ENCODE measurements around the gene OR13J1. TPM values are rescaled to one million over a fixed set of nuclear protein-coding genes. Genes with fewer than 3 reads are reported as not detected.

OR13J1 gene
- total RNA-seq, 4 donors from 2014 or later: 0.64 TPM; not detected in 3

DNA sequence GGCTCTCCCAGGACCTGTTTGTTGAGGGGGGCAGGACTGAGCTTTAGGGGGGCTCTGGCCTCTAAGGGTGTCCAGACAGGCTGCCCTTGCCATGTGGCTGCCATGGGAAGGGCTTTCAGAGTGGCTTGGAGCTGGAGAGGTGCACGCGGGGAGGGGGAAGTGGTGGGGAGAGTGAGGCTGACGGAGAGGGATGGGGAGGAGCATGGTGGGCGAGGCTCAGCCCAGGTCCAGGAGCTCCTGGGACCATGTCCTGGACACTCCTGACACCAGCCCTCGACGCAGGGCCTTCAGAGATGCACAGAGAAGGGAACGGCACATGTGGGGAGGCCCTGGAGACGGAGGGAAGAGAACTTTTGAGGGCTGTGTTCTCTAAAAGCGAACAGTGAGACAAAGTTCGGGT lies 41.5 kb upstream of the OR13J1 start:
- WGBS, 2 donors (ENCODE audit: low coverage in 1 of 2): 74 to 83% methylated on average over 6 to 10 of the region's 10 CpGs
- Histone ChIP-seq H3K27me3 (no peaks in the 10 kb centered on the region), H3K36me3 (no peaks in the 10 kb centered on the region), H3K27ac (peak overlapping the region; percentile 94 to 97 (median 96)), H3K4me1 (peaks cover 57 to 78% (median 70%) of the 10 kb centered on the region in 4 donors), H3K4me3 (no peak overlapping the region), H3K9me3 (no peaks in the 10 kb centered on the region)
- DNase-seq: no peak
- intact Hi-C loops (cut with DNase I; ENCODE audit: low total_unique reads): no loop called here
- in situ Hi-C loops (cut with MboI; ENCODE audit: low pct_ligation_motif_present in 1 of 4, low pct_unique_long_range_greater_than_20kb in 1 of 4, low sequenced_read_pairs in 3 of 4): no loop called here
- no peak for TF ChIP-seq POLR2A (IDR thresholded peaks at IDR 0.05)
- TF ChIP-seq, protein P1, sequence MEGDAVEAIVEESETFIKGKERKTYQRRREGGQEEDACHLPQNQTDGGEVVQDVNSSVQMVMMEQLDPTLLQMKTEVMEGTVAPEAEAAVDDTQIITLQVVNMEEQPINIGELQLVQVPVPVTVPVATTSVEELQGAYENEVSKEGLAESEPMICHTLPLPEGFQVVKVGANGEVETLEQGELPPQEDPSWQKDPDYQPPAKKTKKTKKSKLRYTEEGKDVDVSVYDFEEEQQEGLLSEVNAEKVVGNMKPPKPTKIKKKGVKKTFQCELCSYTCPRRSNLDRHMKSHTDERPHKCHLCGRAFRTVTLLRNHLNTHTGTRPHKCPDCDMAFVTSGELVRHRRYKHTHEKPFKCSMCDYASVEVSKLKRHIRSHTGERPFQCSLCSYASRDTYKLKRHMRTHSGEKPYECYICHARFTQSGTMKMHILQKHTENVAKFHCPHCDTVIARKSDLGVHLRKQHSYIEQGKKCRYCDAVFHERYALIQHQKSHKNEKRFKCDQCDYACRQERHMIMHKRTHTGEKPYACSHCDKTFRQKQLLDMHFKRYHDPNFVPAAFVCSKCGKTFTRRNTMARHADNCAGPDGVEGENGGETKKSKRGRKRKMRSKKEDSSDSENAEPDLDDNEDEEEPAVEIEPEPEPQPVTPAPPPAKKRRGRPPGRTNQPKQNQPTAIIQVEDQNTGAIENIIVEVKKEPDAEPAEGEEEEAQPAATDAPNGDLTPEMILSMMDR (IDR thresholded peaks at IDR 0.05): no peak
- no peak for TF ChIP-seq EP300 (IDR thresholded peaks at IDR 0.05; ENCODE audit: low read depth)
- no peak for TF ChIP-seq POLR2AphosphoS5 (IDR thresholded peaks at IDR 0.05)

DNA sequence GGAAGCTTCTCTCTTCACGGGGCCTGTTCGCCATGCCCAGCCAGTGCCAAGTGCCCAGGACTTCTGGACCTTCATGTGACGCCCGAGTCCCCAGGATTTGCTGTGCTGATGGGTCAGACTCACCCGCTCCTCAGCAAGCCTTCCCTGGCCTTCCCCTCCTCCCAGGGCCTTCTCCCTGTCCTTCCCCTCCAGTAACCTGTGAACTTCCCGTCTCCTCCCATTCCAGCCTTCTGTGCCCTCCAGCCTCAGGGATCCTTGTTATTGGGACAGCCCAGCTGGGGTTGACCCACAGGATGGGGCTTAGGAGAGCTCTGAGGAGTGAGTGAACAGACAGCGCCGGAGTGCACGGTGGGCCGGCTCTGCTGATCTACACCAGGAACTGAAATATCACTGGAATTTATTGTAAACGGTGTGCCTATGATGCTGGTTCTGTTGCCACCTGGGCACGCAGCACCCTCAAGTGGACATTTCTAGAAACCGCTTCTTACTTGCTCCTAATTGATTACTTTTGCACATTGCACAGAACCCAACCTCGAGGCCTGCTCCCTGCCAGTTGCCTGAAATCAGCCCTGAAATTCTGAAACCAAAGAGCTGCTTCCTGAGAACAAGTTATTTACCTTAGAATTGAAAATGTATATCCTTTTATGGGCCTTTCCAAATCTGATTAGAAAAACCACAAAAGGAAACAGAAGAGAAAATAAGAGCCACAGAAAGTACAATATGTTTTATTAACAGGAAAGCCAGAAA lies 40.6 kb upstream of the OR13J1 start:
- no peak overlapping the region for H3K4me3 ChIP-seq
- peak; percentile 72 for TF ChIP-seq POLR2A (IDR thresholded peaks at IDR 0.05)
- no peak for TF ChIP-seq EP300 (IDR thresholded peaks at IDR 0.05; ENCODE audit: low read depth)
- TF ChIP-seq, protein P1 (IDR thresholded peaks at IDR 0.05): peak; percentile 50 to 79 (median 60)
- peak in 2 of 3 donors; percentile 51 to 55 for TF ChIP-seq POLR2AphosphoS5 (IDR thresholded peaks at IDR 0.05)
- WGBS, 2 donors (ENCODE audit: low coverage in 1 of 2): 41 to 42% methylated on average over 6 to 14 of the region's 14 CpGs
- H3K4me1 ChIP-seq: peaks cover 64 to 78% (median 71%) of the 10 kb centered on the region in 4 donors
- H3K27me3 ChIP-seq: no peaks in the 10 kb centered on the region
- in situ Hi-C loops (cut with MboI; ENCODE audit: low pct_ligation_motif_present in 1 of 4, low pct_unique_long_range_greater_than_20kb in 1 of 4, low sequenced_read_pairs in 3 of 4) (no loop called here), intact Hi-C loops (cut with DNase I; ENCODE audit: low total_unique reads) (no loop called here)
- H3K27ac ChIP-seq: peak overlapping the region; percentile 94 to 97 (median 96)
- no peaks in the 10 kb centered on the region for H3K36me3 ChIP-seq
- peak; percentile 80 for DNase-seq
- no peaks in the 10 kb centered on the region for H3K9me3 ChIP-seq

DNA sequence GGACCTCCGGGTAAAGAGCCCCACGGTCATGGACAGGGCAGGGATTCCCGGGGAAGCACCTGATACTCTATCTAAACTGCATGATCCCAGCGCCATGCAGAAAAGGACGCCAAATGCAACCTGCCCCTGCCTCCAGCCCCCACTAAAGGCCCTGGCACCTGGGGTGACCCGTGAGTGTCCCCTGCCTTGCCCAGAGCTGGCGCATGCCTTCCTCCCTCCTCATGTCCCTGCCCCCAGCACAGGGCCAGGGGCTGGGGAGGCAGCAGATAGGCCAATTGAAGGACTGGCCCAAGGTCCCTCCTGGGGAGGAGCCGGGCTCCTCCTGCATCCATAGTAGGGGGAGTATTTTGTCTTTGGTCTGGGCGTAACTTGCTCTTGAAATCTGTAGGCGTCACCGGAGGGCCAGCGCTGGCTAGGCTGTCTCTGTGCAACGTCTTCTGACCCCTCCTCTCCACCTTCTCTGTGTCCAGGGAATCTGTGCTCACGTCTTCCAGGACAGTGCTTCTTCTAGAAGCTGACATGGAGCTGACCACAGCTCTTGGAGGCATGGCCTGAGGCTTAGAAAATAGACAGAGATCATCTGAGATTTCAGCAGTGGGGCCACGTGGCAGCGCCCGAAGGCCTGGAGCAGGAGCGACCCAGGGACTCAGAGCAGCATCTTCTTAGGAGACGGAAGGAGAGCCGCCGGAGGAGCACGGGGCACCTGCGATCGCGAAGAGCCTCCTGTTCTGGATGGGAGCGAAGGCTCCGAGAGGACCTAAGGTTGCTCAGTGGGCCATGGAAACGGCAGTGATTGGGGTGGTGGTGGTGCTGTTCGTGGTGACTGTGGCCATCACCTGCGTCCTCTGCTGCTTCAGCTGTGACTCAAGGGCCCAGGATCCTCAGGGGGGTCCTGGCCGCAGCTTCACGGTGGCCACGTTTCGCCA lies 39.7 kb upstream of the OR13J1 start:
- H3K27me3 ChIP-seq: no peaks in the 10 kb centered on the region
- H3K36me3 ChIP-seq: no peaks in the 10 kb centered on the region
- intact Hi-C loops (cut with DNase I; ENCODE audit: low total_unique reads) (loop anchor here (5.0 kb wide), 1 partner anchor 37 kb away; no protein-coding TSS in a partner anchor), in situ Hi-C loops (cut with MboI; ENCODE audit: low pct_ligation_motif_present in 1 of 4, low pct_unique_long_range_greater_than_20kb in 1 of 4, low sequenced_read_pairs in 3 of 4) (no loop called here)
- H3K4me1 ChIP-seq: peaks cover 67 to 78% (median 71%) of the 10 kb centered on the region in 4 donors
- 60 to 88% methylated on average over 1 to 32 of the region's 34 CpGs for WGBS, 2 donors (ENCODE audit: low coverage in 1 of 2)
- no peaks in the 10 kb centered on the region for H3K9me3 ChIP-seq
- H3K4me3 ChIP-seq: no peak overlapping the region
- DNase-seq: no peak
- H3K27ac ChIP-seq: peak overlapping the region; percentile 94 to 97 (median 96)
- TF ChIP-seq, protein P1 (IDR thresholded peaks at IDR 0.05): no peak
- no peak for TF ChIP-seq POLR2A (IDR thresholded peaks at IDR 0.05)
- no peak for TF ChIP-seq EP300 (IDR thresholded peaks at IDR 0.05; ENCODE audit: low read depth)
- TF ChIP-seq POLR2AphosphoS5 (IDR thresholded peaks at IDR 0.05): no peak

DNA sequence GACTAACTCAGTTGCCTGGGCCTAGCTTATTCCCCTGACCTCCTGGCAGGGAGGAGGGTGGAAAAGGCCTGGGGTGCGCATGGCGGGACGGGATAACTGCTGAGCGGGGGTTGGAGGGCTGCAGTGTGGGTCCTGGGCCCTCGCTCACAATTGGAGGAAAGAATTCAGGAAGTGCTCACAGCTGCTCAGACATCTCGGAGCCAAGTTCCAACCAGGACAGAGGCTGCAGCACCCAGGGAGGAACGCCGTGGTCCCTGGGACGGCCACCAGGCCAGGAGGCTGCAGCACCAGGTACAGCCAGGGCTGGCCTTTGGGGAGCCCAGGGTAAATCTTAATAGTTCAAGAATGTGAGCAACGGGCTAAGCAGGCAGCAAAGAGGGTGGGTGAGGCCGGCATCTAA lies 39.1 kb upstream of the OR13J1 start, which contains the start of gene SPAAR:
TSS of gene SPAAR (plus strand) at position 217 of the 400 bp plus-strand sequence. CDS start 974 bp downstream, outside the sequence.
- Histone ChIP-seq H3K4me1 (peaks cover 71 to 78% (median 72%) of the 10 kb centered on the region in 4 donors), H3K27ac (peak within 1 kb of the TSS; percentile 94 to 97 (median 96)), H3K36me3 (no peaks in the 10 kb centered on the region), H3K9me3 (no peaks in the 10 kb centered on the region), H3K4me3 (peak within 1 kb of the TSS in 1 of 4 donors; percentile 42), H3K27me3 (no peaks in the 10 kb centered on the region)
- in situ Hi-C loops (cut with MboI; ENCODE audit: low pct_ligation_motif_present in 1 of 4, low pct_unique_long_range_greater_than_20kb in 1 of 4, low sequenced_read_pairs in 3 of 4): no loop called here
- TF ChIP-seq POLR2A (IDR thresholded peaks at IDR 0.05) (no peak), EP300 (IDR thresholded peaks at IDR 0.05; ENCODE audit: low read depth) (no peak), POLR2AphosphoS5 (IDR thresholded peaks at IDR 0.05) (no peak)
- TF ChIP-seq, protein P1 (IDR thresholded peaks at IDR 0.05): no peak
- WGBS, 2 donors (ENCODE audit: low coverage in 1 of 2): 80% methylated on average over 1 to 11 of the region's 11 CpGs
- intact Hi-C loops (cut with DNase I; ENCODE audit: low total_unique reads): loop anchor here (5.0 kb wide), 1 partner anchor 38 kb away; no protein-coding TSS in a partner anchor
- DNase-seq: no peak
